ENCODE results near the gene MDH1.
"Not testable (repeated sequence)": the region's sequence is repeated elsewhere in the genome, so short reads cannot be mapped to it uniquely, and the experiment has no call there.

The MDH1 gene

GRCh38 chr2:63591566-63592175 lies 2.9 kb downstream of the MDH1 start:
- H3K9me3 Mint-ChIP-seq, result no peaks in the 10 kb centered on the region
- no peaks in the 10 kb centered on the region for H3K27me3 Mint-ChIP-seq (ENCODE audit: low read depth)
- peak overlapping the region; percentile 22 to 72 (median 64) for H3K4me3 Mint-ChIP-seq
- H3K27ac Mint-ChIP-seq, result peak overlapping the region in 2 of 3 experiments; percentile 70 to 75
- no peak for TF ChIP-seq CTCF (IDR thresholded peaks at IDR 0.05; ENCODE audit: unreplicated experiment in 3 of 3)
- H3K36me3 Mint-ChIP-seq (ENCODE audit: low read depth), result peaks cover 25% of the 10 kb centered on the region
- peaks cover 37% of the 10 kb centered on the region for H3K4me1 Mint-ChIP-seq

GRCh38 chr2:63594660-63595059 lies 5.9 kb downstream of the MDH1 start:
- no peak overlapping the region for H3K27ac Mint-ChIP-seq
- no peaks in the 10 kb centered on the region for H3K27me3 Mint-ChIP-seq (ENCODE audit: low read depth)
- no peak overlapping the region for H3K4me3 Mint-ChIP-seq
- no peaks in the 10 kb centered on the region for H3K9me3 Mint-ChIP-seq
- H3K36me3 Mint-ChIP-seq (ENCODE audit: low read depth), result peaks cover 37% of the 10 kb centered on the region
- H3K4me1 Mint-ChIP-seq, result peaks cover 20% of the 10 kb centered on the region
- TF ChIP-seq CTCF (IDR thresholded peaks at IDR 0.05; ENCODE audit: unreplicated experiment in 3 of 3), result no peak

- TF ChIP-seq CTCF (IDR thresholded peaks at IDR 0.05; ENCODE audit: unreplicated experiment in 3 of 3), result no peak
- Mint-ChIP-seq H3K9me3 (no peaks in the 10 kb centered on the region), H3K4me1 (peaks cover 3% of the 10 kb centered on the region), H3K36me3 (ENCODE audit: low read depth) (peaks cover 46% of the 10 kb centered on the region), H3K27me3 (ENCODE audit: low read depth) (no peaks in the 10 kb centered on the region), H3K4me3 (no peak overlapping the region), H3K27ac (no peak overlapping the region)
These were observed 7.7 kb downstream of the MDH1 start for GRCh38 chr2:63596401-63596883.

GRCh38 chr2:63598981-63599380 lies 10.2 kb downstream of the MDH1 start:
- peak overlapping the region; percentile 72 to 89 (median 83) for H3K27ac Mint-ChIP-seq
- peaks cover 59% of the 10 kb centered on the region for H3K36me3 Mint-ChIP-seq (ENCODE audit: low read depth)
- peak overlapping the region; percentile 59 to 74 (median 67) for H3K4me3 Mint-ChIP-seq
- H3K4me1 Mint-ChIP-seq, result no peaks in the 10 kb centered on the region
- no peak for TF ChIP-seq CTCF (IDR thresholded peaks at IDR 0.05; ENCODE audit: unreplicated experiment in 3 of 3)
- H3K27me3 Mint-ChIP-seq (ENCODE audit: low read depth), result no peaks in the 10 kb centered on the region
- H3K9me3 Mint-ChIP-seq, result no peaks in the 10 kb centered on the region

GRCh38 chr2:63600881-63601460 lies 12.2 kb downstream of the MDH1 start:
- Mint-ChIP-seq H3K27me3 (ENCODE audit: low read depth) (no peaks in the 10 kb centered on the region), H3K4me3 (peak overlapping the region; percentile 36 to 67 (median 56)), H3K36me3 (ENCODE audit: low read depth) (peaks cover 62% of the 10 kb centered on the region), H3K4me1 (no peaks in the 10 kb centered on the region), H3K9me3 (no peaks in the 10 kb centered on the region), H3K27ac (peak overlapping the region; percentile 73 to 85 (median 83))
- TF ChIP-seq CTCF (IDR thresholded peaks at IDR 0.05; ENCODE audit: unreplicated experiment in 3 of 3), result no peak

GRCh38 chr2:63604666-63605065 lies 15.9 kb downstream of the MDH1 start:
- TF ChIP-seq CTCF (IDR thresholded peaks at IDR 0.05; ENCODE audit: unreplicated experiment in 3 of 3), result no peak
- Mint-ChIP-seq H3K9me3 (no peaks in the 10 kb centered on the region), H3K27ac (no peak overlapping the region), H3K4me3 (no peak overlapping the region), H3K36me3 (ENCODE audit: low read depth) (peaks cover 60% of the 10 kb centered on the region), H3K4me1 (no peaks in the 10 kb centered on the region), H3K27me3 (ENCODE audit: low read depth) (no peaks in the 10 kb centered on the region)

GRCh38 chr2:63608865-63609264 lies 20.1 kb downstream of the MDH1 start:
- peaks cover 31% of the 10 kb centered on the region for H3K36me3 Mint-ChIP-seq (ENCODE audit: low read depth)
- not testable (repeated sequence) for H3K27me3 Mint-ChIP-seq (ENCODE audit: low read depth)

More at GRCh38 chr2:63608865-63609264, 20.1 kb downstream of the MDH1 start:
- H3K4me1 Mint-ChIP-seq, H3K9me3 Mint-ChIP-seq, H3K27ac Mint-ChIP-seq, H3K4me3 Mint-ChIP-seq: not testable (repeated sequence)

Measured in nephron (organoid).